ENCODE measurements around the gene SMPD1. TPM values are rescaled to one million over a fixed set of nuclear protein-coding genes. Genes with fewer than 3 reads are reported as not detected.

Gene SMPD1
- total RNA-seq, 1 experiment from 2014 or later: 2.8 TPM

DNA sequence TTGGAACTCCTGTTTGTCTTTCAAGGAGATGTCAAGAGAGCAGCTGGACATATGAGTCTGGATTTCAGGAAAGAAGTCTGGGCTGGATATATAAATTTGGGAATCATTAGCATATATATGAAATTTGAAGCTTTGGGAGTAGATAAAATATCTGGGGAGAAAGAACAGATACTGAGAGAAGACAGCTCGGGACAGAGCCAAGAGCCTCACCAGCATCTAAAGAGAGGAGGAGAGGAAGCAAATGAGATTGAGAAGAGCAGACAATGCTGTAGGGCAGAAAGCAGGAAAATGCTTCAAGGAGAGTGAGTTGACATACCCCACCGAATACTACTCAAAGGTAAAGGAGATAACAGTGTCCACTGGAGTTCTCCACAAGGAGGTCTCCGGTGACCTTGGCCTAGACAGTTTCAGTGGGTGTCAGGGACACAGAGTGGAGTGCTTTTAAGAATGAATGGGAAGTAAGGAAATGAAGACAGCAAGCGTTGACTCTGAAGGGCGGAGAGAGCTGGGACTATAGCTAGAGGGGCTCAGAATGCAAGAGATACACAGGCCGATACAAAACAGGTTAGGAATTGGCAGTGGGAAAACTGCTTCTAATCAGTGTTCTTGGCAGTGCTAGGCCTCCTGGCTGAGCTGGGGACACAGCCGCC lies 27.8 kb downstream of the SMPD1 start:
- Histone ChIP-seq H2AFZ (ENCODE audit: low read depth, low read length, poor library complexity, severe bottlenecking) (no peak overlapping the region), H3K9me3 (ENCODE audit: control insufficient read depth in 1 of 2, insufficient read depth in 1 of 2, low read depth in 1 of 2, low read length in 2 of 2) (no peaks in the 10 kb centered on the region), H3K27ac (ENCODE audit: low read depth, low read length) (no peak overlapping the region), H3K27me3 (ENCODE audit: insufficient read depth, low read length) (no peaks in the 10 kb centered on the region), H4K20me1 (ENCODE audit: insufficient read depth) (no peaks in the 10 kb centered on the region), H3K9me2 (ENCODE audit: insufficient read depth) (no peaks in the 10 kb centered on the region), H3K4me3 (replicated peaks in 1 of 2; ENCODE audit: low read depth in 1 of 2, low read length in 2 of 2) (peak overlapping the region; percentile 11 to 72; a peak in 2 of 4 replicates), H3K79me2 (ENCODE audit: insufficient read depth, low read length) (no peaks in the 10 kb centered on the region), H3K4me1 (ENCODE audit: control insufficient read depth in 1 of 2, insufficient read depth in 2 of 2, low read length in 2 of 2) (peaks cover 3 to 5% of the 10 kb centered on the region in 2 experiments; a peak in 2 of 4 replicates), H3K9ac (ENCODE audit: low read length) (no peak overlapping the region), H3K36me3 (ENCODE audit: control insufficient read depth in 1 of 2, insufficient read depth in 2 of 2, low read length in 2 of 2) (no peaks in the 10 kb centered on the region), H3K4me2 (ENCODE audit: low read length) (peak overlapping the region; percentile 71)
- CTCF ChIA-PET: interaction anchor here (1.6 to 1.9 kb wide), 2 partner anchors 25 to 39 kb away, joined by 6 read pairs; no protein-coding TSS in a partner anchor
- RAD21 ChIA-PET (ENCODE audit: low non-redundant PET in 1 of 2, low total read pairs in 2 of 2, uncharacterized antibody in 2 of 2, unreplicated experiment in 2 of 2): no interaction called here
- ATAC-seq (no peak), DNase-seq (ENCODE audit: low read depth, low spot score) (no peak)
- TF ChIP-seq ELF1 (IDR thresholded peaks at IDR 0.05; ENCODE audit: borderline replicate concordance, low read depth): no peak
- TF ChIP-seq CBX3 (IDR thresholded peaks at IDR 0.05; ENCODE audit: low read depth): no peak
- TF ChIP-seq TCF7L2 (IDR thresholded peaks at IDR 0.05; ENCODE audit: borderline replicate concordance, extremely low read depth, insufficient read depth, insufficient read length): no peak
- TF ChIP-seq, protein P1, sequence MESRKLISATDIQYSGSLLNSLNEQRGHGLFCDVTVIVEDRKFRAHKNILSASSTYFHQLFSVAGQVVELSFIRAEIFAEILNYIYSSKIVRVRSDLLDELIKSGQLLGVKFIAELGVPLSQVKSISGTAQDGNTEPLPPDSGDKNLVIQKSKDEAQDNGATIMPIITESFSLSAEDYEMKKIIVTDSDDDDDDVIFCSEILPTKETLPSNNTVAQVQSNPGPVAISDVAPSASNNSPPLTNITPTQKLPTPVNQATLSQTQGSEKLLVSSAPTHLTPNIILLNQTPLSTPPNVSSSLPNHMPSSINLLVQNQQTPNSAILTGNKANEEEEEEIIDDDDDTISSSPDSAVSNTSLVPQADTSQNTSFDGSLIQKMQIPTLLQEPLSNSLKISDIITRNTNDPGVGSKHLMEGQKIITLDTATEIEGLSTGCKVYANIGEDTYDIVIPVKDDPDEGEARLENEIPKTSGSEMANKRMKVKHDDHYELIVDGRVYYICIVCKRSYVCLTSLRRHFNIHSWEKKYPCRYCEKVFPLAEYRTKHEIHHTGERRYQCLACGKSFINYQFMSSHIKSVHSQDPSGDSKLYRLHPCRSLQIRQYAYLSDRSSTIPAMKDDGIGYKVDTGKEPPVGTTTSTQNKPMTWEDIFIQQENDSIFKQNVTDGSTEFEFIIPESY (IDR thresholded peaks at IDR 0.05; ENCODE audit: extremely low read depth, insufficient replicate concordance, low read length): no peak
- no peak for TF ChIP-seq SRF (IDR thresholded peaks at IDR 0.05; ENCODE audit: low read depth)
- TF ChIP-seq ZFX (IDR thresholded peaks at IDR 0.05): no peak
- no peak for TF ChIP-seq REST (IDR thresholded peaks at IDR 0.05; ENCODE audit: low read depth)
- intact Hi-C loops (cut with micrococcal nuclease): no loop called here
- POLR2A ChIA-PET: interaction anchor here (1.6 kb wide), 1 partner anchor 63 kb away, joined by 5 read pairs; the partner anchor contains the start of genes ARFIP2 and TIMM10B
- BruUV-seq (replicated peaks): no TSS peak

Data from HCT116 (cell line).